K562 (cell line): ENCODE results near the gene FAF2. TPM values are rescaled to one million over a fixed set of nuclear protein-coding genes. Genes with fewer than 3 reads are reported as not detected.

Experiments
- ATAC-seq: fragments of 200-7000 bp; cut with Tn5 transposase; 3 replicates; pipeline ENCODE4 v1.9.1; 2020; ENCODE audit warnings: moderate library complexity
- BruUV-seq: library from RNA; stranded (reverse); fragments of 400-500 nt; replicated peaks from 2 replicates; lab custom pipeline; 2021; lab: Mats Ljungman, UMichigan
- CTCF ChIA-PET: fragments of 300-600 bp; formaldehyde crosslinking; extraction: SDS; loops from one replicate; lab custom pipeline; 2021; ENCODE audit warnings: low intra/inter-chr PET ratio; lab: Yijun Ruan, JAX
- POLR2A ChIA-PET: fragments of 300-600, 350-650 bp; sonication (Branson Sonifier 250); formaldehyde crosslinking; extraction: SDS; loops from one replicate; lab custom pipeline; 2021; ENCODE audit warnings: antibody characterized with exemption, inconsistent platforms; lab: Yijun Ruan, JAX
- DNase-seq, 4 experiments: peaks; one replicate each; pipeline versions ENCODE4 v3.0.0 to v3.0.0-alpha.2; 2011 to 2018; ENCODE audit warnings: low spot score in 3 of 4, mixed read lengths in 3 of 4; ENCODE audit errors: extremely low read depth in 1 of 4
- FAIRE-seq: peaks from 2 replicates; lab custom pipeline; 2011; peaks lifted over from hg19 to GRCh38; lab: Jason Lieb, UNC
- H2AFZ ChIP-seq: 2 replicates; pipeline ENCODE4 v1.6.0; 2011; ENCODE audit warnings: low read depth, low read length, control low read depth, inconsistent platforms
- H3K27ac ChIP-seq: fragments of 200-600 bp; 3 replicates; pipeline ENCODE4 v1.8.0; 2011; ENCODE audit warnings: low read depth, mild to moderate bottlenecking, control low read depth, inconsistent platforms, low read length, moderate library complexity, mixed read lengths; ENCODE audit errors: extremely low read depth
- H3K27me3 ChIP-seq, 2 experiments: fragments of 300-600 bp in 1 of 2; 2 replicates in 1 of 2; 3 replicates in 1 of 2; pipeline versions ENCODE4 v1.6.0 to v1.8.0; 2011; ENCODE audit warnings: inconsistent platforms in 2 of 2, low read length in 2 of 2, mild to moderate bottlenecking in 1 of 2, mixed read lengths in 1 of 2, moderate library complexity in 1 of 2; ENCODE audit not compliant: control insufficient read depth in 2 of 2, insufficient read depth in 2 of 2
- H3K36me3 ChIP-seq: fragments of 300-600 bp; 3 replicates; pipeline ENCODE4 v1.8.0; 2011; ENCODE audit warnings: mild to moderate bottlenecking, low read length, inconsistent platforms; ENCODE audit not compliant: control insufficient read depth, insufficient read depth
- H3K4me1 ChIP-seq, 2 experiments: fragments of 200-600 bp in 1 of 2; replicated peaks in 1 of 2; 2 replicates in 1 of 2; 3 replicates in 1 of 2; pipeline versions ENCODE4 v1.5.1 to v1.8.0; 2011; ENCODE audit warnings: inconsistent platforms in 2 of 2, low read length in 2 of 2, mild to moderate bottlenecking in 1 of 2, mixed read lengths in 1 of 2, moderate library complexity in 1 of 2; ENCODE audit not compliant: control insufficient read depth in 2 of 2, insufficient read depth in 2 of 2
- H3K4me2 ChIP-seq: 2 replicates; pipeline ENCODE4 v1.6.1; 2011; ENCODE audit warnings: low read length, control low read depth, inconsistent platforms, mixed read lengths; ENCODE audit not compliant: insufficient read depth
- H3K4me3 ChIP-seq: fragments of 200-600 bp; sonication (generic), shearing (Covaris generic); 2 replicates; pipeline ENCODE4 v1.5.1; 2016; ENCODE audit warnings: control low read depth, inconsistent platforms
- H3K79me2 ChIP-seq: fragments of 200-600 bp; 3 replicates; pipeline ENCODE4 v1.8.0; 2011; ENCODE audit warnings: low read length, inconsistent platforms; ENCODE audit not compliant: control insufficient read depth, insufficient read depth
- H3K9ac ChIP-seq, 2 experiments: 2 replicates each; pipeline versions ENCODE4 v1.6.0 to v1.6.1; 2011; ENCODE audit warnings: low read depth in 2 of 2, low read length in 2 of 2, control low read depth in 1 of 2, inconsistent platforms in 1 of 2, mild to moderate bottlenecking in 1 of 2, mixed read lengths in 1 of 2; ENCODE audit not compliant: insufficient read depth in 1 of 2
- H3K9me1 ChIP-seq: one replicate; pipeline ENCODE4 v1.6.0; 2011; ENCODE audit warnings: inconsistent platforms, mild to moderate bottlenecking, low read length, moderate library complexity; ENCODE audit not compliant: control insufficient read depth, insufficient read depth
- H3K9me3 ChIP-seq: replicated peaks from 2 replicates; pipeline ENCODE4 v1.5.1; 2011; ENCODE audit warnings: low read depth, low read length, inconsistent platforms; ENCODE audit not compliant: control insufficient read depth, insufficient read depth
- H4K20me1 ChIP-seq: replicated peaks from 2 replicates; pipeline ENCODE4 v1.6.1; 2011; ENCODE audit warnings: low read length, inconsistent platforms, mixed read lengths; ENCODE audit not compliant: control insufficient read depth, insufficient read depth
- PTTG1 ChIP-seq: fragments of 450-650 bp; IDR thresholded peaks from 2 replicates; pipeline ENCODE4 v1.6.1; 2016; ENCODE audit warnings: low read depth, mild to moderate bottlenecking, missing genetic modification characterization, missing compliant biosample characterization
- ZNF507 ChIP-seq: conservative IDR thresholded peaks from 2 replicates; pipeline ENCODE4 v1.6.1; 2017; ENCODE audit warnings: missing genetic modification characterization, missing compliant biosample characterization
- WGBS: fragments of 100-300 bp; shearing (Covaris generic); methylation state at CpG from one replicate; pipeline ENCODE4 v1.1.6; 2016; ENCODE audit warnings: low coverage, mixed read lengths; ENCODE audit not compliant: insufficient coverage; ENCODE audit errors: missing lambda C conversion rate; 5-methylcytosine and 5-hydroxymethylcytosine counted together
- in situ Hi-C: fragments of 300-500 bp; cut with MboI; formaldehyde crosslinking; loops from 4 replicates; pipeline ENCODE4 v1.15.0; 2018; ENCODE audit warnings: inconsistent platforms, mixed read lengths
- intact Hi-C: fragments of 100-400 bp; cut with micrococcal nuclease; formaldehyde crosslinking; loops from 2 replicates; pipeline ENCODE4 v1.14.2; 2022
- polyA plus RNA-seq, 8 experiments: library from polyadenylated mRNA; depleted of rRNA in 4 of 8; stranded (reverse) in 5 of 8; unstranded in 3 of 8; fragments of >200 nt; fragmentation: Nextera tagmentation in 2 of 8; fragmentation: Illumina TruSeq in 1 of 8; extraction: Ambion mirVana in 2 of 8; extraction: Trizol in 1 of 8; gene quantifications; 2 replicates each; pipeline versions ENCODE4 v1.2.1 to v1.2.3, GENCODE V29; 2011 to 2014; ENCODE audit warnings: inconsistent platforms in 1 of 8, missing spikeins in 1 of 8
- total RNA-seq, 7 experiments: library from RNA; depleted of rRNA in 6 of 7; stranded (reverse); fragments of >200 nt in 6 of 7; fragmentation: Illumina TruSeq in 2 of 7; extraction: Trizol in 2 of 7; gene quantifications; 2 replicates each; pipeline versions ENCODE4 v1.2.1 to v1.2.3, GENCODE V29; 2011 to 2021; ENCODE audit warnings: low replicate concordance in 1 of 7
- TF ChIP-seq, protein P1 (sequence below): IDR thresholded peaks from 2 replicates; pipeline ENCODE4 v1.6.1; 2012; ENCODE audit warnings: low read depth, low read length, improper control_type of control experiment, borderline replicate concordance
- TF ChIP-seq, protein P2 (sequence below), 2 experiments: fragments of 450-650 bp; IDR thresholded peaks; 2 replicates each; pipeline ENCODE4 v1.6.1; 2016; ENCODE audit warnings: mild to moderate bottlenecking in 2 of 2, borderline replicate concordance in 1 of 2, low read depth in 1 of 2, moderate library complexity in 1 of 2
- TF ChIP-seq, protein P3 (sequence below): IDR thresholded peaks from 2 replicates; pipeline ENCODE4 v1.6.1; 2011; ENCODE audit warnings: borderline replicate concordance, low read depth, mild to moderate bottlenecking, moderate library complexity, low read length; ENCODE audit not compliant: insufficient read depth, poor library complexity, severe bottlenecking

FAF2 gene
- total and polyA plus RNA-seq, 9 of the 15 experiments (the other 6 are each of a cell fraction or from before 2014, with no cell fraction given), result 25.0 to 44.6 (median 36.1) TPM

DNA sequence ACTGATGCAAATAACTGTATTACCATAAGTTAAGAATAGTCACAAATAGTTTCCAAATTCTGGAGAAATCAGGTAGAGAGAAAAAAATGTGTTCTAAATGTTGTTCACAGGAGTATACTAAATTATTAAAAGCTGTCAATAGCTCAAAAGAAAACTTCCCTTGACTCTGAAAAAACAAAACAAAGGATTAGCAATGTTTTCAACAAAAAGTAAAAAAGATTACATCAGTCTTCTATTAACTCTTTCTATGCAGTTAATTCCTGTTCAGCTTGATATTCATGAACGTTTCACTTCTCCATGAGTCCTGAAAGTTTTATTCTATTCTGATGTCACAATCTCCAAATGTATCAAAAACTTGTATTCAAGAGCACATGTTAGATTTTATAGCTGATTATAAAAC is 22.4 kb upstream of the FAF2 start:
- CTCF ChIA-PET, result interaction anchor here (0.6 kb wide), 1 partner anchor 10 kb away, joined by 5 read pairs; the partner anchor contains the start of gene CLTB
- in situ Hi-C loops, result no loop called here
- POLR2A ChIA-PET, result interaction anchor here (0.8 kb wide), 1 partner anchor 10 kb away, joined by 4 read pairs; the partner anchor contains the start of gene CLTB

More for the DNA sequence above, 22.4 kb upstream of the FAF2 start:
- H3K27me3 ChIP-seq, result no peaks in the 10 kb centered on the region
- H3K4me3 ChIP-seq, result no peak overlapping the region
- H4K20me1 ChIP-seq, result no peaks in the 10 kb centered on the region
- no peak overlapping the region for H3K27ac ChIP-seq
- H3K4me2 ChIP-seq, result no peak overlapping the region
- no peak for DNase-seq
- no peaks in the 10 kb centered on the region for H3K79me2 ChIP-seq
- H2AFZ ChIP-seq, result no peak overlapping the region
- H3K36me3 ChIP-seq, result no peaks in the 10 kb centered on the region
- H3K9me1 ChIP-seq, result no peaks in the 10 kb centered on the region
- BruUV-seq, result no TSS peak
- ATAC-seq, result no peak
- intact Hi-C loops, result no loop called here
- peaks cover 2% of the 10 kb centered on the region; the same call in 1 of the 2 replicates for H3K9me3 ChIP-seq
- FAIRE-seq, result no peak
- TF ChIP-seq, protein P1, sequence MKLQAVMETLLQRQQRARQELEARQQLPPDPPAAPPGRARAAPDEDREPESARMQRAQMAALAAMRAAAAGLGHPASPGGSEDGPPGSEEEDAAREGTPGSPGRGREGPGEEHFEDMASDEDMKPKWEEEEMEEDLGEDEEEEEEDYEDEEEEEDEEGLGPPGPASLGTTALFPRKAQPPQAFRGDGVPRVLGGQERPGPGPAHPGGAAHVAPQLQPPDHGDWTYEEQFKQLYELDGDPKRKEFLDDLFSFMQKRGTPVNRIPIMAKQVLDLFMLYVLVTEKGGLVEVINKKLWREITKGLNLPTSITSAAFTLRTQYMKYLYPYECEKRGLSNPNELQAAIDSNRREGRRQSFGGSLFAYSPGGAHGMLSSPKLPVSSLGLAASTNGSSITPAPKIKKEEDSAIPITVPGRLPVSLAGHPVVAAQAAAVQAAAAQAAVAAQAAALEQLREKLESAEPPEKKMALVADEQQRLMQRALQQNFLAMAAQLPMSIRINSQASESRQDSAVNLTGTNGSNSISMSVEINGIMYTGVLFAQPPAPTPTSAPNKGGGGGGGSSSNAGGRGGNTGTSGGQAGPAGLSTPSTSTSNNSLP, result no peak
- TF ChIP-seq, protein P2, sequence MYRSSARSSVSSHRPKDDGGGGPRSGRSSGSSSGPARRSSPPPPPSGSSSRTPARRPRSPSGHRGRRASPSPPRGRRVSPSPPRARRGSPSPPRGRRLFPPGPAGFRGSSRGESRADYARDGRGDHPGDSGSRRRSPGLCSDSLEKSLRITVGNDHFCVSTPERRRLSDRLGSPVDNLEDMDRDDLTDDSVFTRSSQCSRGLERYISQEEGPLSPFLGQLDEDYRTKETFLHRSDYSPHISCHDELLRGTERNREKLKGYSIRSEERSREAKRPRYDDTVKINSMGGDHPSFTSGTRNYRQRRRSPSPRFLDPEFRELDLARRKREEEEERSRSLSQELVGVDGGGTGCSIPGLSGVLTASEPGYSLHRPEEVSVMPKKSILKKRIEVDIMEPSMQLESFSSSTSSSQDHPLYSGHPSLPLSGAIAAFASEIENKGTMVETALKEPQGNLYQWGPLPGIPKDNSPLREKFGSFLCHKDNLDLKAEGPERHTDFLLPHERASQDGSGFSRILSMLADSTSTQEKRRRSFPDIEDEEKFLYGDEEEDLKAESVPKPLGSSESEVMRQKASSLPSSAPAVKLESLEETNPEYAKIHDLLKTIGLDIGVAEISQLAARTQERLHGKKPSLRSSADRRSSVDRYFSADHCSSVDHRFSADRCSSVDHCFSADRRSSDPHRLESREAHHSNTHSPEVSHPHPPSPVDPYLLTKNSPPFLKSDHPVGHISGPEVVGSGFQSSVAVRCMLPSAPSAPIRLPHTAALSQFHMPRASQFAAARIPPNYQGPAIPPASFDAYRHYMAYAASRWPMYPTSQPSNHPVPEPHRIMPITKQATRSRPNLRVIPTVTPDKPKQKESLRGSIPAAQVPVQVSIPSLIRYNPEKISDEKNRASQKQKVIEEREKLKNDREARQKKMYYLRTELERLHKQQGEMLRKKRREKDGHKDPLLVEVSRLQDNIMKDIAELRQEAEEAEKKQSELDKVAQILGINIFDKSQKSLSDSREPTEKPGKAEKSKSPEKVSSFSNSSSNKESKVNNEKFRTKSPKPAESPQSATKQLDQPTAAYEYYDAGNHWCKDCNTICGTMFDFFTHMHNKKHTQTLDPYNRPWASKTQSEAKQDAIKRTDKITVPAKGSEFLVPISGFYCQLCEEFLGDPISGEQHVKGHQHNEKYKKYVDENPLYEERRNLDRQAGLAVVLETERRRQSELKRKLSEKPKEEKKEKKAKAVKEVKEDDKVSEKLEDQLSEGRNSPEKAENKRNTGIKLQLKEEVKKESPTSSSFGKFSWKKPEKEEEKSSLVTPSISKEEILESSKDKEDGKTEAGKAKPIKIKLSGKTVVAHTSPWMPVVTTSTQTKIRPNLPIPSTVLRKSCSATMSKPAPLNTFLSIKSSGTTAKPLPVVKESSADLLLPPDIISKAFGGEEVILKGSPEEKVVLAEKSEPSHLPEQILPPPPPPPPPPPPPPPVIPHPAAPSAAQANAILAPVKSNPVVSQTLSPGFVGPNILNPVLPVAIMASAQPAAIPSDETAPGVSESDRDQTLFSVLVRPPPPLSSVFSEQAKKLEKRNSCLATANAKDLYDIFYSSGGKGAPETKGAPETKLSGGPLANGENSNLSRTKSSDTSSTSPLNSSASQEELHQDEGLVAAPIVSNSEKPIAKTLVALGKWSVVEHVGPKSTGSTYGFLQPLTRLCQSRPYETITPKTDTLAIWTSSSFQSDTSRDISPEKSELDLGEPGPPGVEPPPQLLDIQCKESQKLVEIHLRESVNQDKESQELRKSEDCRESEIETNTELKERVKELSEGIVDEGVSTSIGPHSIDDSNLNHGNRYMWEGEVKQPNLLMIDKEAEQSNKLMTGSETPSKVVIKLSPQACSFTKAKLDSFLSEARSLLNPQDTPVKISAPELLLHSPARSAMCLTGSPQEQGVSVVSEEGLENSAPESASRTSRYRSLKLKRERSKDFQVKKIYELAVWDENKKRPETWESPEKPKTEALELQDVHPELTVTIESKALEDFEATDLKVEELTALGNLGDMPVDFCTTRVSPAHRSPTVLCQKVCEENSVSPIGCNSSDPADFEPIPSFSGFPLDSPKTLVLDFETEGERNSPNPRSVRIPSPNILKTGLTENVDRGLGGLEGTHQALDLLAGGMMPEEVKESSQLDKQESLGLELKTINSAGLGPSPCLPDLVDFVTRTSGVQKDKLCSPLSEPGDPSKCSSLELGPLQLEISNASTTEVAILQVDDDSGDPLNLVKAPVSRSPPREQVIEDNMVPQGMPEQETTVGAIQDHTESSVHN (IDR thresholded peaks at IDR 0.05; ENCODE audit: borderline replicate concordance in 1 of 2, low read depth in 1 of 2), result no peak
- no peak for TF ChIP-seq ZNF507
- no peak for TF ChIP-seq PTTG1 (tag)
- TF ChIP-seq, protein P3, sequence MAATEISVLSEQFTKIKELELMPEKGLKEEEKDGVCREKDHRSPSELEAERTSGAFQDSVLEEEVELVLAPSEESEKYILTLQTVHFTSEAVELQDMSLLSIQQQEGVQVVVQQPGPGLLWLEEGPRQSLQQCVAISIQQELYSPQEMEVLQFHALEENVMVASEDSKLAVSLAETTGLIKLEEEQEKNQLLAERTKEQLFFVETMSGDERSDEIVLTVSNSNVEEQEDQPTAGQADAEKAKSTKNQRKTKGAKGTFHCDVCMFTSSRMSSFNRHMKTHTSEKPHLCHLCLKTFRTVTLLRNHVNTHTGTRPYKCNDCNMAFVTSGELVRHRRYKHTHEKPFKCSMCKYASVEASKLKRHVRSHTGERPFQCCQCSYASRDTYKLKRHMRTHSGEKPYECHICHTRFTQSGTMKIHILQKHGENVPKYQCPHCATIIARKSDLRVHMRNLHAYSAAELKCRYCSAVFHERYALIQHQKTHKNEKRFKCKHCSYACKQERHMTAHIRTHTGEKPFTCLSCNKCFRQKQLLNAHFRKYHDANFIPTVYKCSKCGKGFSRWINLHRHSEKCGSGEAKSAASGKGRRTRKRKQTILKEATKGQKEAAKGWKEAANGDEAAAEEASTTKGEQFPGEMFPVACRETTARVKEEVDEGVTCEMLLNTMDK, result no peak
- H3K9ac ChIP-seq, result no peak overlapping the region
- WGBS, result 14% methylated on average over 1 of the region's 1 CpG
- H3K4me1 ChIP-seq, result no peaks in the 10 kb centered on the region; a peak in 2 of 5 replicates
